Keratinocyte (primary cell): ENCODE data around the gene COL20A1.

Experiments
- CTCF ChIP-seq, 3 experiments: IDR thresholded peaks in 1 of 3; conservative IDR thresholded peaks in 1 of 3; optimal IDR thresholded peaks in 1 of 3; 2 replicates in 2 of 3; 3 replicates in 1 of 3; pipeline versions ENCODE3 to v1.5.1; 2011; ENCODE audit warnings: low read length in 3 of 3, mild to moderate bottlenecking in 3 of 3, moderate library complexity in 2 of 3, control low read depth in 1 of 3, inconsistent platforms in 1 of 3; ENCODE audit not compliant: insufficient read depth in 2 of 3; ENCODE audit errors: extremely low read depth in 1 of 3
- EZH2 ChIP-seq: IDR thresholded peaks from one replicate; pipeline ENCODE4 v1.6.1; 2012; ENCODE audit warnings: inconsistent platforms, mild to moderate bottlenecking, low read length, moderate library complexity

DNA sequence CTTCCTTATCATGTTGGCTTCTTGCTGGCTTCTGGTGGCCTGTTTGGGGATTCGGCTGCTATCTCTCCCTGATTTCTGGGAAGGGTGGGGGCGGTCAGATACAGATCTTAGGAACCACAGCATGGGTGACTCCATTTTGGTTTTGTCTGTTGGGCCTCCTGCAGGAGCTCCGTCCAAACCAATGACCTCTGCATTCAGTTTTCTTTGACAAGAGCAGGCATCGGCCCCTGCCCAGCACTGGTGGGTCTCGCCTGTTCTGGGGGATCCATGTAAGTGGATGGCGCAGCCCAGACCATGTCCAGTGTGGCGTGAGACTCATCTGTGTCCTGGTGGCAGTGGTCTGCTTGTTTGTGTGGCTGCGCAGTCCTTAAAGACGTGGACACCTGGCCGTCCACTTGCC lies 29.0 kb upstream of the COL20A1 start:
- no peak for TF ChIP-seq CTCF (optimal IDR thresholded peaks at IDR 0.05 in 1 of 3, IDR thresholded peaks at IDR 0.05 in 1 of 3, conservative IDR thresholded peaks at IDR 0.05 in 1 of 3; ENCODE audit: extremely low read depth in 1 of 3, insufficient read depth in 2 of 3, low read length in 3 of 3)
- TF ChIP-seq EZH2 = no peak
